Liver (tissue), 9 donors: ENCODE data around the gene POMT2. TPM values are rescaled to one million over a fixed set of nuclear protein-coding genes. Genes with fewer than 3 reads are reported as not detected.

Experiments used
- DNase-seq: peaks from one replicate; pipeline ENCODE4 v3.0.0-alpha.2; 2017; ENCODE audit warnings: low spot score
- H3K27ac ChIP-seq, 2 donors: one replicate each; pipeline ENCODE4 v1.7.0; 2013; ENCODE audit warnings: inconsistent platforms in 2 of 2, low read length in 2 of 2, control low read depth in 1 of 2, low read depth in 1 of 2, mild to moderate bottlenecking in 1 of 2
- H3K27me3 ChIP-seq, 4 donors: one replicate each; pipeline versions ENCODE4 v1.6.1 to v1.7.0; 2013; ENCODE audit warnings: low read length in 3 of 4, inconsistent platforms in 1 of 4, mild to moderate bottlenecking in 1 of 4, moderate library complexity in 1 of 4; ENCODE audit not compliant: control insufficient read depth in 4 of 4, insufficient read depth in 4 of 4
- H3K36me3 ChIP-seq, 4 donors: one replicate each; pipeline versions ENCODE4 v1.6.1 to v1.7.0; 2013; ENCODE audit warnings: low read length in 3 of 4, mild to moderate bottlenecking in 3 of 4, low read depth in 1 of 4, moderate library complexity in 1 of 4; ENCODE audit not compliant: control insufficient read depth in 4 of 4, insufficient read depth in 3 of 4
- H3K4me1 ChIP-seq, 4 donors: one replicate each; pipeline versions ENCODE4 v1.6.1 to v1.7.0; 2013; ENCODE audit warnings: low read length in 3 of 4, mild to moderate bottlenecking in 3 of 4, moderate library complexity in 1 of 4; ENCODE audit not compliant: control insufficient read depth in 4 of 4, insufficient read depth in 4 of 4
- H3K4me3 ChIP-seq, 3 donors: one replicate each; pipeline versions ENCODE4 v1.6.1 to v1.7.0; 2013; ENCODE audit warnings: low read length in 3 of 3, control low read depth in 1 of 3, low read depth in 1 of 3, mild to moderate bottlenecking in 1 of 3
- H3K9ac ChIP-seq, 2 donors: one replicate each; pipeline ENCODE4 v1.7.0; 2013; ENCODE audit warnings: low read length in 2 of 2, mild to moderate bottlenecking in 2 of 2, moderate library complexity in 2 of 2, control low read depth in 1 of 2, low read depth in 1 of 2
- H3K9me3 ChIP-seq, 4 donors: one replicate each; pipeline versions ENCODE4 v1.6.1 to v1.7.0; 2013; ENCODE audit warnings: low read length in 3 of 4; ENCODE audit not compliant: control insufficient read depth in 4 of 4
- ATF3 ChIP-seq: IDR thresholded peaks from 2 replicates; pipeline ENCODE4 v1.6.1; 2016; ENCODE audit warnings: antibody characterized with exemption
- EGR1 ChIP-seq, 2 donors: IDR thresholded peaks; 2 replicates each; pipeline ENCODE4 v1.6.1; 2016 to 2018; ENCODE audit warnings: antibody characterized with exemption in 2 of 2, low read depth in 2 of 2
- FOXA1 ChIP-seq: IDR thresholded peaks from 2 replicates; pipeline ENCODE4 v1.6.1; 2016; ENCODE audit warnings: antibody characterized with exemption
- FOXA2 ChIP-seq: IDR thresholded peaks from 2 replicates; pipeline ENCODE4 v1.6.1; 2016; ENCODE audit warnings: antibody characterized with exemption
- HNF4G ChIP-seq: IDR thresholded peaks from 2 replicates; pipeline ENCODE4 v1.6.1; 2016; ENCODE audit warnings: antibody characterized with exemption
- JUND ChIP-seq, 2 donors: IDR thresholded peaks; 2 replicates each; pipeline ENCODE4 v1.6.1; 2016; ENCODE audit warnings: antibody characterized with exemption in 2 of 2
- RAD21 ChIP-seq, 2 donors: IDR thresholded peaks; 2 replicates each; pipeline ENCODE4 v1.6.1; 2016; ENCODE audit warnings: antibody characterized with exemption in 2 of 2, mild to moderate bottlenecking in 2 of 2
- REST ChIP-seq: IDR thresholded peaks from 2 replicates; pipeline ENCODE4 v1.6.1; 2016; ENCODE audit warnings: antibody characterized with exemption, mild to moderate bottlenecking
- RXRA ChIP-seq, 2 donors: IDR thresholded peaks; 2 replicates each; pipeline ENCODE4 v1.6.1; 2017 to 2018; ENCODE audit warnings: antibody characterized with exemption in 2 of 2, mild to moderate bottlenecking in 1 of 2
- SP1 ChIP-seq: IDR thresholded peaks from 2 replicates; pipeline ENCODE4 v1.6.1; 2018; ENCODE audit warnings: antibody characterized with exemption, mild to moderate bottlenecking
- YY1 ChIP-seq: IDR thresholded peaks from 2 replicates; pipeline ENCODE4 v1.6.1; 2016; ENCODE audit warnings: antibody characterized with exemption, mild to moderate bottlenecking
- ZBTB33 ChIP-seq: IDR thresholded peaks from 2 replicates; pipeline ENCODE4 v1.6.1; 2016; ENCODE audit warnings: antibody characterized with exemption
- WGBS: extraction: QIAGEN DNeasy Blood & Tissue Kit; methylation state at CpG from one replicate; pipeline ENCODE4 v1.1.7; 2013; 5-methylcytosine and 5-hydroxymethylcytosine counted together
- polyA plus RNA-seq, 2 donors: library from polyadenylated mRNA; stranded (reverse) in 1 of 2; unstranded in 1 of 2; fragments of 200-250 nt in 1 of 2; fragments of >200 nt in 1 of 2; fragmentation: Nextera tagmentation in 1 of 2; extraction: Ambion mirVana in 1 of 2; gene quantifications; one replicate each; pipeline versions ENCODE4 v1.2.1 to v1.2.3, GENCODE V29; 2013 to 2015
- total RNA-seq, 2 donors: library from RNA; depleted of rRNA; stranded (reverse); fragments of >200 nt; gene quantifications; one replicate each; pipeline ENCODE4 v1.2.3, GENCODE V29; 2014
- donor health status: healthy.
- donor health status: healthy.
- donor health status: healthy.
- donor health status: healthy.
- donor health status: healthy.

The POMT2 gene
- total and polyA plus RNA-seq, 4 donors = 4.8 to 13.1 (median 5.3) TPM

- H3K4me3 ChIP-seq = no peak overlapping the region
- no peak overlapping the region for H3K27ac ChIP-seq
- no peaks in the 10 kb centered on the region for H3K4me1 ChIP-seq
- H3K9me3 ChIP-seq = no peaks in the 10 kb centered on the region
- peaks cover 5 to 27% (median 13%) of the 10 kb centered on the region in 4 donors for H3K36me3 ChIP-seq
- no peak overlapping the region for H3K9ac ChIP-seq
- no peak for TF ChIP-seq ATF3
- TF ChIP-seq FOXA2 = no peak
- no peak for TF ChIP-seq ZBTB33
- TF ChIP-seq JUND (IDR thresholded peaks at IDR 0.05) = no peak
- TF ChIP-seq YY1 = no peak
- TF ChIP-seq FOXA1 = no peak
- no peak for TF ChIP-seq EGR1 (IDR thresholded peaks at IDR 0.05; ENCODE audit: low read depth in 2 of 2)
- DNase-seq = no peak
- H3K27me3 ChIP-seq = no peaks in the 10 kb centered on the region
- 94% methylated on average over 3 of the region's 3 CpGs for WGBS
These were observed 23.8 kb upstream of the POMT2 start for GRCh38 chr14:77344377-77344996.

GRCh38 chr14:77343662-77344061, 23.0 kb upstream of the POMT2 start:
- Histone ChIP-seq H3K36me3 (peaks cover 5 to 27% (median 13%) of the 10 kb centered on the region in 4 donors), H3K9ac (no peak overlapping the region), H3K9me3 (no peaks in the 10 kb centered on the region), H3K27ac (no peak overlapping the region), H3K27me3 (no peaks in the 10 kb centered on the region), H3K4me3 (no peak overlapping the region), H3K4me1 (no peaks in the 10 kb centered on the region)
- DNase-seq = no peak
- TF ChIP-seq JUND (IDR thresholded peaks at IDR 0.05) (no peak), HNF4G (no peak), FOXA2 (no peak), RAD21 (IDR thresholded peaks at IDR 0.05) (no peak), FOXA1 (no peak), REST (no peak), SP1 (no peak)
- WGBS = 95% methylated on average over 2 of the region's 2 CpGs

- Histone ChIP-seq H3K27ac (no peak overlapping the region), H3K4me1 (no peaks in the 10 kb centered on the region), H3K36me3 (peaks cover 5 to 27% (median 13%) of the 10 kb centered on the region in 4 donors), H3K4me3 (no peak overlapping the region), H3K9ac (no peak overlapping the region), H3K27me3 (no peaks in the 10 kb centered on the region), H3K9me3 (no peaks in the 10 kb centered on the region)
- no peak for TF ChIP-seq HNF4G
- TF ChIP-seq RXRA (IDR thresholded peaks at IDR 0.05) = no peak
- TF ChIP-seq RAD21 (IDR thresholded peaks at IDR 0.05) = no peak
- no peak for TF ChIP-seq JUND (IDR thresholded peaks at IDR 0.05)
- no peak for TF ChIP-seq FOXA2
- no peak for DNase-seq
- 97% methylated on average over 10 of the region's 10 CpGs for WGBS
These were observed 22.2 kb upstream of the POMT2 start for GRCh38 chr14:77342726-77343397.
